Cardiac muscle cell (in vitro differentiated cells and primary cell): ENCODE results near the gene LAMA4. TPM values are rescaled to one million over a fixed set of nuclear protein-coding genes. Genes with fewer than 3 reads are reported as not detected.

Source experiments
- DNase-seq, 2 donors: peaks; one replicate each; pipeline versions ENCODE4 v3.0.0 to v3.0.0-alpha.2; 2010 to 2017; ENCODE audit warnings: low read depth in 1 of 2, low spot score in 1 of 2
- H3K27ac ChIP-seq: fragments of 200-600 bp; sonication (generic); 2 replicates; pipeline ENCODE4 v1.5.1; 2016
- H3K27me3 ChIP-seq: fragments of 200-600 bp; sonication (generic); 2 replicates; pipeline ENCODE4 v1.6.0; 2016; ENCODE audit warnings: control low read depth
- H3K36me3 ChIP-seq: fragments of 200-600 bp; sonication (generic); 2 replicates; pipeline ENCODE4 v1.5.1; 2016; ENCODE audit warnings: control low read depth
- H3K4me1 ChIP-seq: fragments of 200-600 bp; sonication (generic); 2 replicates; pipeline ENCODE4 v1.8.1; 2017; ENCODE audit warnings: low read depth, mild to moderate bottlenecking, mixed run types
- H3K4me3 ChIP-seq: fragments of 200-600 bp; sonication (generic); 2 replicates; pipeline ENCODE4 v1.5.1; 2016; ENCODE audit warnings: mild to moderate bottlenecking
- H3K9me3 ChIP-seq: fragments of 200-600 bp; sonication (generic); 2 replicates; pipeline ENCODE4 v1.5.1; 2017; ENCODE audit warnings: low read depth, mild to moderate bottlenecking, control low read depth
- polyA plus RNA-seq: library from polyadenylated mRNA; unstranded; fragments of >200 nt; fragmentation: Nextera tagmentation; extraction: Ambion mirVana; gene quantifications from 2 replicates; pipeline ENCODE4 v1.2.1, GENCODE V29; 2016
- total RNA-seq: library from RNA; depleted of rRNA; stranded (reverse); fragments of >200 nt; gene quantifications from 2 replicates; pipeline ENCODE4 v1.2.3, GENCODE V29; 2016
- TF ChIP-seq, protein P1 (sequence below): IDR thresholded peaks from 2 replicates; pipeline ENCODE4 v1.5.1; 2012; ENCODE audit warnings: low read depth, mild to moderate bottlenecking, low read length

LAMA4 gene
- total and polyA plus RNA-seq, 2 experiments from 2014 or later: 162 to 304 TPM

DNA sequence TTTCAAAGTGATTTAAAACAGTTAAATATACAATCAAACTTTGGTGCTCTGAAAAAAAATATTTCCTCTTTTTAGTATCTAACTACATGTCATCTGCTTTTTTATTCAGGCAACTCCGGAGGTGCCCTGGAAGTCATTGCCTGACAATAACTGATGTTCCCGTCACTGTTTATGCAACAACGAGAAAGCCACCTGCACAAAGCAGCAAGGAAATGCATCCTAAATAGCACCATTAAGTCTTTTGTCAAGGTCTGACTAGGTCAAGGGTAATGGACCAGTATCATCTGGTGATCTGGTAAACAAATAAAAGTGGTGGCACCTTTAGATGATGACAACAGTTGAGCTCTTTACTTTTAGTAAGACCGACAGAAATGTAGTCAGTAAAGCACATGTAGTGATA is 153.8 kb downstream of the LAMA4 start:
- H3K4me3 ChIP-seq: no peak overlapping the region
- no peaks in the 10 kb centered on the region for H3K4me1 ChIP-seq
- TF ChIP-seq, protein P1, sequence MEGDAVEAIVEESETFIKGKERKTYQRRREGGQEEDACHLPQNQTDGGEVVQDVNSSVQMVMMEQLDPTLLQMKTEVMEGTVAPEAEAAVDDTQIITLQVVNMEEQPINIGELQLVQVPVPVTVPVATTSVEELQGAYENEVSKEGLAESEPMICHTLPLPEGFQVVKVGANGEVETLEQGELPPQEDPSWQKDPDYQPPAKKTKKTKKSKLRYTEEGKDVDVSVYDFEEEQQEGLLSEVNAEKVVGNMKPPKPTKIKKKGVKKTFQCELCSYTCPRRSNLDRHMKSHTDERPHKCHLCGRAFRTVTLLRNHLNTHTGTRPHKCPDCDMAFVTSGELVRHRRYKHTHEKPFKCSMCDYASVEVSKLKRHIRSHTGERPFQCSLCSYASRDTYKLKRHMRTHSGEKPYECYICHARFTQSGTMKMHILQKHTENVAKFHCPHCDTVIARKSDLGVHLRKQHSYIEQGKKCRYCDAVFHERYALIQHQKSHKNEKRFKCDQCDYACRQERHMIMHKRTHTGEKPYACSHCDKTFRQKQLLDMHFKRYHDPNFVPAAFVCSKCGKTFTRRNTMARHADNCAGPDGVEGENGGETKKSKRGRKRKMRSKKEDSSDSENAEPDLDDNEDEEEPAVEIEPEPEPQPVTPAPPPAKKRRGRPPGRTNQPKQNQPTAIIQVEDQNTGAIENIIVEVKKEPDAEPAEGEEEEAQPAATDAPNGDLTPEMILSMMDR: no peak
- no peaks in the 10 kb centered on the region for H3K27me3 ChIP-seq
- H3K36me3 ChIP-seq: no peaks in the 10 kb centered on the region
- H3K27ac ChIP-seq: no peak overlapping the region
- DNase-seq: no peak
- no peaks in the 10 kb centered on the region for H3K9me3 ChIP-seq

DNA sequence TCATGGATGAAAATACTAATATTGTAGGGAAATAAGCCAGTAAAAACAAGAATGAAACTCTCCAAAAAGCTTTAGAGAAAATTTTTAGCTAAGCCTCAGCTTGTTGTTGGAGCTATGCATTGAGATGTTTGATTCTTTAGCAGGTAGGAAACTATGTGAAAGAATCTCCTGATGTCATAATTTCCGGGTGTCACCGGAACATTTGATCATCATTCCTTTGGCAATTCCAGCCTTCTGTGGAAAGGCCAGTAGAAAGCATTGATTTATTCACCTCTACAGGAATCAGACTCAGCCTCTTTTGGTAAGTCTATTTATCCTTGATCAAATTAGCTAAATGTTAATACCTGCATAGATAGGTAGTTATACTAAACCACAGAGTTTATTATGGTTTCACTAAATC is 157.5 kb downstream of the LAMA4 start:
- Histone ChIP-seq H3K36me3 (no peaks in the 10 kb centered on the region), H3K9me3 (no peaks in the 10 kb centered on the region), H3K27ac (no peak overlapping the region), H3K27me3 (no peaks in the 10 kb centered on the region), H3K4me1 (no peaks in the 10 kb centered on the region), H3K4me3 (no peak overlapping the region)
- TF ChIP-seq, protein P1: no peak
- DNase-seq: no peak

DNA sequence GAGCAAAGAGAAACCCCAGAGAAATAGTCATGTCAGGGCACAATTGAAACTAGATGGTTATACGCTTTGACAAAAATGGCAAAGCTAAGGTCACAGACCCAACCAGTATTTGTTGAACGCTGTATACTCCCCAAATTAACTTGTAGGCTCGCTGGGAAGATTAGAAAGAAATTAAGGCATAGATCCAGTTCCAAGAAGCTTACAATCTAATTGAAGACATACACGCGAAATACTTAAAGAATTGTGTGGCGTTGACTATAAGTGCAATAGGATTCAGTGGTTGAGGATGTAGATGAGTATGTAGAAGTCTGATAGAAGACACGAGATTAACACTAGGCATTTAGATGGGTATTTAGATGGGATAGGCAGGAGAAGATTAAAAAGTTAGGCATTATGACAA is 166.5 kb downstream of the LAMA4 start:
- peak overlapping the region; percentile 50 for H3K4me3 ChIP-seq
- H3K36me3 ChIP-seq: no peaks in the 10 kb centered on the region
- no peaks in the 10 kb centered on the region for H3K9me3 ChIP-seq
- no peaks in the 10 kb centered on the region for H3K27me3 ChIP-seq
- DNase-seq: no peak
- peaks cover 4% of the 10 kb centered on the region for H3K4me1 ChIP-seq
- TF ChIP-seq, protein P1: no peak
- H3K27ac ChIP-seq: peak overlapping the region; percentile 87

DNA sequence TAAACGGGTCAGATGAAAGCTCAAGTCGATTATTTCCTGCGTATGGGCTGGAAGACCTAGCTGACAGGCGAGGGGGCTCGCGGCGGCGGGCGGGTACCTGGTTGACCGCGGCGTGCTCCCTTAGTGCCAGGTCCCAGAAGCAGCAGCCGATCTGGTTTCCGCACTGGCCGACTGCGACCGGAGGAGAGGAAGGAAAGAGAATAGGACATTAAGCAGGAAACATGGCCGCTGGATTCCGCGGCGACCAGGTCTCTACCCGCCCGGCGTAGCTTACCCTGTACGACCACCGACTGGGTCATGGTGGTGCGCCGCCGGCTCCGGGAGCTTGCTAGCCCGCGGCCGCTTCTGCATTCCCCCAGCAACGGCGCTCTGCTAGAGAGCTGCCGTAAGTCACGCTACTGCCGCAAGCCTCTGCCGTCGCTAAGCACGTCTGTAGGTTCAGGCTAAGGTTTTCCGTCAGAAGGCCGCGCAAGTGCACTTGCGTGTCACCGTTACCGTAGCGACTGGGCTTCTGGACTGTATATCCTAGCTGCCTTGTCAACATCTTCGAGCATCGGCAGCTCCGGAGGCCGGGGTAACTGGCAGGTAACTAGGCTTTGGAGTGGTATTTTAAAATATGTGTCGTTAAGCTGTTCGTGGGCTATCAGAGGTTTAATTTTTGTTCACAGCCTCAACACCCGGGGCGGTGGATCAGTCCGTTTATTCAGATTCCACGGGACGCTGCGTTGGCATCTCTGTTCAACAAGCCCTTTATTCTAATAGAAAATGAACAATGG is 167.0 kb downstream of the LAMA4 start, which contains the start of the genes FAM229B and TUBE1:
TSS of gene FAM229B (plus strand) at position 456 of the 776 bp plus-strand sequence. CDS start 11,693 bp downstream, outside the sequence.
TSS of gene TUBE1 (minus strand) at position 347 of the 776 bp plus-strand sequence. CDS start at position 299, 48 bp downstream.
- peak within 1 kb of the TSS; percentile 87 for H3K27ac ChIP-seq
- TF ChIP-seq, protein P1: no peak
- peak within 1 kb of the TSS; percentile 50 for H3K4me3 ChIP-seq
- DNase-seq: peak; percentile 98
- no peaks in the 10 kb centered on the region for H3K27me3 ChIP-seq
- no peaks in the 10 kb centered on the region for H3K9me3 ChIP-seq
- H3K36me3 ChIP-seq: no peaks in the 10 kb centered on the region
- peaks cover 4% of the 10 kb centered on the region for H3K4me1 ChIP-seq

DNA sequence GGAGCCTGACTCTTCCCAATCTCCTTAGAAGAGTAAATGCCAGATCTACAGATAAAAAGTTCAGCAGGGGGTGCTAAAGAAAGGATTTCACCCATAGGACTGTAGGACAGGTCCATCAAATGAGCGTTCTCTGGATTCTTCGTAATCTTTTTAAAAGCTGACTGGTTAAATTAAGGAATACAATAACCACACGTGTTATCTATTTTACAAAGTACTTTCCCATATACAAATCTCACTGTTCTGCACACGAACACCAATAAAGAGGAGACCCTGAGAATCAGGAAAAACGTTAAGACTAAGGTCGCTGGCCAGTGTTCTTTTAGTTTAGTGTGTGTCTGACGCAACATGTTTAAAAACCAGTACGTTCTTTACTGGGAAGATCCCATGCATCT is 167.6 kb downstream of the LAMA4 start:
- peak; percentile 21 to 44 for DNase-seq
- H3K27me3 ChIP-seq: no peaks in the 10 kb centered on the region
- H3K27ac ChIP-seq: peak overlapping the region; percentile 87
- no peaks in the 10 kb centered on the region for H3K9me3 ChIP-seq
- H3K4me1 ChIP-seq: peaks cover 4% of the 10 kb centered on the region
- H3K4me3 ChIP-seq: peak overlapping the region; percentile 50
- no peaks in the 10 kb centered on the region for H3K36me3 ChIP-seq
- TF ChIP-seq, protein P1: peak; percentile 25
